Activated effector memory CD4-positive, alpha-beta T cell treated with Interleukin-2 at 50 U/mL for 16 hours (primary cell): ENCODE data around the gene NAPB.
"Not testable (repeated sequence)": the region's sequence is repeated elsewhere in the genome, so short reads cannot be mapped to it uniquely, and the experiment has no call there.

Experiments
- DNase-seq: peaks from one replicate; pipeline ENCODE4 v3.0.0-alpha.2; 2020

Gene NAPB

GRCh38 chr20:23420943-23421931 lies at the start of gene NAPB:
Gene NAPB (minus strand): TSS chr20:23421488. CDS start chr20:23421402, 86 bp downstream.
- peak; percentile 88 for DNase-seq

GRCh38 chr20:23466961-23467360 lies 45.7 kb upstream of the NAPB start:
- not testable (repeated sequence) for DNase-seq

- DNase-seq, result no peak
Measured at GRCh38 chr20:23461180-23461579, 39.9 kb upstream of the NAPB start.

- no peak for DNase-seq
Measured at GRCh38 chr20:23459461-23460150, 38.3 kb upstream of the NAPB start.

- DNase-seq, result no peak
Measured at GRCh38 chr20:23456873-23457272, 35.6 kb upstream of the NAPB start.

- no peak for DNase-seq
Measured at GRCh38 chr20:23456409-23456808, 35.1 kb upstream of the NAPB start.

- DNase-seq, result no peak
Measured at GRCh38 chr20:23455639-23456038, 34.4 kb upstream of the NAPB start.

GRCh38 chr20:23454816-23455215 lies 33.5 kb upstream of the NAPB start:
- no peak for DNase-seq

- DNase-seq, result no peak
Measured at GRCh38 chr20:23453549-23454543, 32.6 kb upstream of the NAPB start.

GRCh38 chr20:23452776-23453175 lies 31.5 kb upstream of the NAPB start, which contains the start of gene CST11:
Gene CST11 (minus strand): TSS chr20:23452876. CDS start chr20:23452811, 65 bp downstream.
- no peak for DNase-seq

- no peak for DNase-seq
Measured at GRCh38 chr20:23451956-23452487, 30.7 kb upstream of the NAPB start.

GRCh38 chr20:23450877-23451276 lies 29.6 kb upstream of the NAPB start:
- DNase-seq, result no peak

- DNase-seq, result no peak
Measured at GRCh38 chr20:23449421-23449820, 28.1 kb upstream of the NAPB start.

- no peak for DNase-seq
Measured at GRCh38 chr20:23448167-23448566, 26.9 kb upstream of the NAPB start.

- no peak for DNase-seq
Measured at GRCh38 chr20:23446505-23446904, 25.2 kb upstream of the NAPB start.

GRCh38 chr20:23445596-23446217 lies 24.4 kb upstream of the NAPB start:
- DNase-seq, result no peak

GRCh38 chr20:23444859-23445258 lies 23.6 kb upstream of the NAPB start:
- DNase-seq, result no peak

- DNase-seq, result no peak
Measured at GRCh38 chr20:23442436-23442835, 21.1 kb upstream of the NAPB start.

- no peak for DNase-seq
Measured at GRCh38 chr20:23441850-23442313, 20.6 kb upstream of the NAPB start.

- no peak for DNase-seq
Measured at GRCh38 chr20:23440004-23440403, 18.7 kb upstream of the NAPB start.

- DNase-seq, result no peak
Measured at GRCh38 chr20:23438661-23439060, 17.4 kb upstream of the NAPB start.
